ENCODE results near the gene RNF144B.
"Not testable (repeated sequence)": the region's sequence is repeated elsewhere in the genome, so short reads cannot be mapped to it uniquely, and the experiment has no call there.

The RNF144B gene

GRCh38 chr6:18447552-18447951 lies 60.4 kb downstream of the RNF144B start:
- DNase-seq (ENCODE audit: low read depth) = no peak
- TF ChIP-seq, protein P1, sequence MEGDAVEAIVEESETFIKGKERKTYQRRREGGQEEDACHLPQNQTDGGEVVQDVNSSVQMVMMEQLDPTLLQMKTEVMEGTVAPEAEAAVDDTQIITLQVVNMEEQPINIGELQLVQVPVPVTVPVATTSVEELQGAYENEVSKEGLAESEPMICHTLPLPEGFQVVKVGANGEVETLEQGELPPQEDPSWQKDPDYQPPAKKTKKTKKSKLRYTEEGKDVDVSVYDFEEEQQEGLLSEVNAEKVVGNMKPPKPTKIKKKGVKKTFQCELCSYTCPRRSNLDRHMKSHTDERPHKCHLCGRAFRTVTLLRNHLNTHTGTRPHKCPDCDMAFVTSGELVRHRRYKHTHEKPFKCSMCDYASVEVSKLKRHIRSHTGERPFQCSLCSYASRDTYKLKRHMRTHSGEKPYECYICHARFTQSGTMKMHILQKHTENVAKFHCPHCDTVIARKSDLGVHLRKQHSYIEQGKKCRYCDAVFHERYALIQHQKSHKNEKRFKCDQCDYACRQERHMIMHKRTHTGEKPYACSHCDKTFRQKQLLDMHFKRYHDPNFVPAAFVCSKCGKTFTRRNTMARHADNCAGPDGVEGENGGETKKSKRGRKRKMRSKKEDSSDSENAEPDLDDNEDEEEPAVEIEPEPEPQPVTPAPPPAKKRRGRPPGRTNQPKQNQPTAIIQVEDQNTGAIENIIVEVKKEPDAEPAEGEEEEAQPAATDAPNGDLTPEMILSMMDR (conservative IDR thresholded peaks at IDR 0.05; ENCODE audit: low read depth, low read length) = no peak
- H3K4me3 ChIP-seq (ENCODE audit: low read depth, low read length) = no peak overlapping the region

- TF ChIP-seq, protein P1 (conservative IDR thresholded peaks at IDR 0.05; ENCODE audit: low read depth, low read length) = no peak
- no peak overlapping the region for H3K4me3 ChIP-seq (ENCODE audit: low read depth, low read length)
- DNase-seq (ENCODE audit: low read depth) = no peak
Measured at GRCh38 chr6:18451756-18452155, 64.6 kb downstream of the RNF144B start.

GRCh38 chr6:18454446-18454845 lies 67.3 kb downstream of the RNF144B start:
- TF ChIP-seq, protein P1 (conservative IDR thresholded peaks at IDR 0.05; ENCODE audit: low read depth, low read length) = no peak
- no peak overlapping the region for H3K4me3 ChIP-seq (ENCODE audit: low read depth, low read length)
- DNase-seq (ENCODE audit: low read depth) = no peak

GRCh38 chr6:18457065-18457737 lies 70.1 kb downstream of the RNF144B start:
- TF ChIP-seq, protein P1 (conservative IDR thresholded peaks at IDR 0.05; ENCODE audit: low read depth, low read length) = no peak
- peak; percentile 57 for DNase-seq (ENCODE audit: low read depth)
- no peak overlapping the region for H3K4me3 ChIP-seq (ENCODE audit: low read depth, low read length)

DNA sequence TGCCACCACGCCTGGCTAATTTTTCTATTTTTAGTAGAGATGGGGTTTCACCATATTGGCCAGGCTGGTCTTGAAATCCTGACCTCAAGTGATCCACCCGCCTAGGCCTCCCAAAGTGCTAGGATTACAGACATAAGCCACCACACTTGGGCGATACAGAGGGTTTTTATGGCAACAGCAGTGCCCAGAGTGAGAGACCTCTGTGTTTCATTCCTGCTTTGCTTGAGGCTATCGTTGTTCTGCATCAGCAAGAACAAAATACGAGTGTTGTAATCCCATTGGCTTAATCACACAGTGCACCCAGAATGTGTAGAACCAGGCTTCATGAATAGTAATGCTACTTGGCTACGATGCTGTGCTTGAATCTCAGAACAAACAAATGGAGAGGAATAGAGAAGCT lies 70.9 kb downstream of the RNF144B start:
- not testable (repeated sequence) for DNase-seq (ENCODE audit: low read depth); H3K4me3 ChIP-seq (ENCODE audit: low read depth, low read length)

- no peak overlapping the region for H3K4me3 ChIP-seq (ENCODE audit: low read depth, low read length)
- no peak for DNase-seq (ENCODE audit: low read depth)
- TF ChIP-seq, protein P1 (conservative IDR thresholded peaks at IDR 0.05; ENCODE audit: low read depth, low read length) = no peak
Measured at GRCh38 chr6:18463429-18463828, 76.3 kb downstream of the RNF144B start.

- DNase-seq (ENCODE audit: low read depth) = no peak
- TF ChIP-seq, protein P1 (conservative IDR thresholded peaks at IDR 0.05; ENCODE audit: low read depth, low read length) = no peak
- H3K4me3 ChIP-seq (ENCODE audit: low read depth, low read length) = no peak overlapping the region
Measured at GRCh38 chr6:18464176-18464575, 77.0 kb downstream of the RNF144B start.

All from choroid plexus epithelial cell (primary cell).